Suprapubic skin (tissue), 3 donors: Measurements from ENCODE around the gene PSMG4.

Experiments used
- POLR2A ChIP-seq, 2 donors: fragments of 450-650 bp; IDR thresholded peaks; one replicate each; pipeline ENCODE4 v1.6.1; 2017; ENCODE audit warnings: antibody characterized with exemption in 2 of 2, mild to moderate bottlenecking in 2 of 2, moderate library complexity in 2 of 2
- TF ChIP-seq, protein P1 (sequence below), 2 donors: fragments of 200-600 bp in 1 of 2; fragments of 450-650 bp in 1 of 2; sonication (generic) in 1 of 2; IDR thresholded peaks; one replicate each; pipeline ENCODE4 v1.5.1; 2016 to 2019; ENCODE audit warnings: antibody characterized with exemption in 2 of 2, mild to moderate bottlenecking in 1 of 2, moderate library complexity in 1 of 2

DNA sequence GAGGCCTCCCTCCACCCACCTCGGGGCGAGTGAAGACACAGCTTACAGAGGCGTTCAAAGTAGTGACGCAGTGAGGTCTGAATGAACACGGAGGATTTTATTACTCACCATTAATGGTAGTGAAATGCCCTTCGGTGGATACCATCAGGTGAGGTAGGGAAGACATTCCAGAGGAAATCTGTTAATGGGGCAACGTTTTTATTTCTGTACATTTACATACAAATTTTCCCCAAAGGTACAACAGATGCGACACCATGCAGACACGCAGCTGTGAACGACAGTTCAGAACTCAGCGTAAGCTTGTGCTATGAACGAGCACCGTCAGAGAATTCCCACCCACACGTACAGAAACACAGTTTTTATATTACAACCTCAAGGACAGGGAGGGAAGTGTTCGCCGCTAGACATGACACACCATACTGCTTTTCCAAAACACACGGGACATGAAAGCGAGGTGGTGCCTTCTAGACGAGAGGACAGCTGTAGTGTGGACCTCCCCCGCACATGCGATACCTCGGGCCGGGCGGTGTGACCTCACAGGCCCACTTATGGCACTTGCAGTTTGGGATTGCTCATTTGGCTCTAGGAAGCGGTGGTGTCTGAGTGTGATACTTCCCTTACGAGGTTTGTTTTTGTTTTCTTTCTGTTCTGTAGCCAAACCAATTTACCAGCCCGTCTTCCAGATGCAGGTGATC lies 10.7 kb downstream of the PSMG4 start:
- TF ChIP-seq, protein P1, sequence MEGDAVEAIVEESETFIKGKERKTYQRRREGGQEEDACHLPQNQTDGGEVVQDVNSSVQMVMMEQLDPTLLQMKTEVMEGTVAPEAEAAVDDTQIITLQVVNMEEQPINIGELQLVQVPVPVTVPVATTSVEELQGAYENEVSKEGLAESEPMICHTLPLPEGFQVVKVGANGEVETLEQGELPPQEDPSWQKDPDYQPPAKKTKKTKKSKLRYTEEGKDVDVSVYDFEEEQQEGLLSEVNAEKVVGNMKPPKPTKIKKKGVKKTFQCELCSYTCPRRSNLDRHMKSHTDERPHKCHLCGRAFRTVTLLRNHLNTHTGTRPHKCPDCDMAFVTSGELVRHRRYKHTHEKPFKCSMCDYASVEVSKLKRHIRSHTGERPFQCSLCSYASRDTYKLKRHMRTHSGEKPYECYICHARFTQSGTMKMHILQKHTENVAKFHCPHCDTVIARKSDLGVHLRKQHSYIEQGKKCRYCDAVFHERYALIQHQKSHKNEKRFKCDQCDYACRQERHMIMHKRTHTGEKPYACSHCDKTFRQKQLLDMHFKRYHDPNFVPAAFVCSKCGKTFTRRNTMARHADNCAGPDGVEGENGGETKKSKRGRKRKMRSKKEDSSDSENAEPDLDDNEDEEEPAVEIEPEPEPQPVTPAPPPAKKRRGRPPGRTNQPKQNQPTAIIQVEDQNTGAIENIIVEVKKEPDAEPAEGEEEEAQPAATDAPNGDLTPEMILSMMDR (IDR thresholded peaks at IDR 0.05), result no peak
- no peak for TF ChIP-seq POLR2A (IDR thresholded peaks at IDR 0.05)
